HG03103 (cell line): ENCODE measurements around the gene FNDC3B.

Experiments used
- ATAC-seq: cut with Tn5 transposase; IDR thresholded peaks from one replicate; pipeline ENCODE4 v1.9.1; 2021; ENCODE audit warnings: low read depth; ENCODE audit not compliant: unreplicated experiment

FNDC3B gene

DNA sequence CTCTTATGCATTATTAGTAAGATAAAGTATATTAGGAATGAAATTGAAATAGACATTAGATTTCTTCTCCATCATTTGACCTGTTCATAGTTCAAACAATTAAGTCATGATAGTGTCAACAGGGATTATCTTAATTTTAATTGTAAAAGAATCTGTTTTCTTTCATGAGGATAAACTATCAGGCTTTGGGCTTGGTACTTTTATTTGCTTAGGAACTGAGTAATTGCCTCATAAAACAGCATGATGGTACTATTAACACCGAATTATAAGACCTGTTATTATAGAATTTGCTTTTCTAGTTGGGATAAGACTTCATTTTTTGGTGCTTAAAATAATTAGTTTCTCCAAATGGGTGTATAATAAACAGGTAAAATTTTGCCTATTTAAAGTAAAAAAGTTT, 71.8 kb downstream of the FNDC3B start:
- no peak for ATAC-seq

DNA sequence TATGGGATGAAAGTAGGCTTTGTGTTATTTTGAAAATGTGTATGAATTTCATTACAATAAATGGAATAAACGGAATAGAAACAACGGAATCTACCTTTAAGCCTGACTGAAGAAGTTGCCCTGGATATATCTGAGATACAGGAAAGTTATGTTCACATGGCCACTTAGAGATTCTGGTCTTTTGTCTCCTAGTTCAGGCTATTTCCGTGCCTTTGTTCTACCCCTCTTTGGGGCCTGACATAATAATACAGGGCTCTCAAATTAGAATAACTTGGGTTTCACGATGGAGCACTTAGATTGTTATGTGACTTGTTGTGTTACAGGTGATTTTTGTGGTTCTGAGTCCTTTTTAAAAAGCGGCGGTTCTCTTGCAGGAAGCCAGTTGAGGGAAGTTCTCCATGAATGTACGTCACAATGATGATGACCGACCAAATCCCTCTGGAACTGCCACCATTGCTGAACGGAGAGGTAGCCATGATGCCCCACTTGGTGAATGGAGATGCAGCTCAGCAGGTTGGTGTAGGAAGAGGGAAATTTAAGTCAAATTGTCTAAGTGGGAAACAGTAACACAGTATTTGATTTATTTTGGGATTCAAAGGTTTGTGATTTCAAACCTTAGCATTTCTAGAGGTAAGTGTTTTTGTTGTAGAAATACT, 72.8 kb downstream of the FNDC3B start:
- ATAC-seq, result no peak

GRCh38 chr3:172112734-172113120, 73.3 kb downstream of the FNDC3B start:
- no peak for ATAC-seq

DNA sequence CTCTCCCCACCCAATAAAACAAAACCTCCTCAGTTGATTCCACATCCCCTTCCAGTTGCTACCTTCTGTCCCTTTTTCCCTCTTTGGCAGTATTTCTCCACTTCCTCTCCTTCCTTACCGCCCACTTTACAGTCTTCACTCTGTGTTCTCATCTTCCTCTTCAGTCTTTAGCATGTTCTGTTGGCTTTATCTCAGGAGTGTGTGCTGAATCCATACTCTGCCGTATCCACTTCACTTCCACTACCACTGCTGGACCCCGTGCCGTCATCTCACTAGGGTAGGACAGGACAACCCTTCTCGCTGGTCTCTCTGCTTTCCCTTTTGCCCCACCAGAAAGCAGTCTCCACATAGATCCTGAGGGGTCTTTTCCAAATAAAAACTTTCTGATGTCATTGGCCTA, 74.3 kb downstream of the FNDC3B start:
- no peak for ATAC-seq

DNA sequence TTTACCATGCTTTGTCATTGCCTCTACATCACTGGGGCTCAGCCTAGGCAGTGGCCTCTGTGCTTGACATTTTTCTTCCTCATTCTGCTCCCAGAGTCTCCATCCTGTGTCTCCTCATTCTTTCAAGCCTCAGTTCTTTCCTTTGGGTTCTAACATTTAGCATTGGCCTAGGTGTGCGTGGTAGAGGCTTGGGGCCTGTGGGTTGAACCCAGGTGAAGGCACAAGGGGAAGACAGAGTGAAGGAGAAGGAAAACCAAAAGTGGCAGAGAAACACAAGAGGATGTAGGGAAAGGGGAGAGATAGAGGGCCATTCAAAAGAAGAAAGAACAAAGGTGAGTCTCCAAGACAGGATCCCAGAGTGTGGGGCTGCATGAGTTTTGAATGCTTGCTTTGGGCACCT, 75.7 kb downstream of the FNDC3B start:
- no peak for ATAC-seq

GRCh38 chr3:172115787-172116186, 76.4 kb downstream of the FNDC3B start:
- no peak for ATAC-seq

DNA sequence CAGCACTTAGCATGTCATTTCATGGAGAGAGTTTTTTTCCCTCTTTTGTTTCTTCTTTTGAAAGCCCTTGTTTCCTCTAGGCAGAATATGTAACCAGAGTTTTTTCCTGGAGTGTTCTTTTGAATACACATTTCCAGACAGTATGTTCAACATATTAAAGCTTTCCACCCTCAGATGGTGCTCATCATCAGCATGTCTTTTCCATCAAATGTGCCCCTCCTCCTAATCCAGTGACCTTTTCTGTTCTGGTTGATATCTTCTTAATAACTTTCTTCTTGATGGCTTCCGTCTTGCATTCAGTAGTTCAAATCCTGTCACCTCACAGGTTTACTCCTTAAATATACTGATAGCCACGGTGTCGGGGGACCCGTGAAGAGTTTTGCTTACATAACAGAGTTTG, 78.6 kb downstream of the FNDC3B start:
- ATAC-seq, result no peak

DNA sequence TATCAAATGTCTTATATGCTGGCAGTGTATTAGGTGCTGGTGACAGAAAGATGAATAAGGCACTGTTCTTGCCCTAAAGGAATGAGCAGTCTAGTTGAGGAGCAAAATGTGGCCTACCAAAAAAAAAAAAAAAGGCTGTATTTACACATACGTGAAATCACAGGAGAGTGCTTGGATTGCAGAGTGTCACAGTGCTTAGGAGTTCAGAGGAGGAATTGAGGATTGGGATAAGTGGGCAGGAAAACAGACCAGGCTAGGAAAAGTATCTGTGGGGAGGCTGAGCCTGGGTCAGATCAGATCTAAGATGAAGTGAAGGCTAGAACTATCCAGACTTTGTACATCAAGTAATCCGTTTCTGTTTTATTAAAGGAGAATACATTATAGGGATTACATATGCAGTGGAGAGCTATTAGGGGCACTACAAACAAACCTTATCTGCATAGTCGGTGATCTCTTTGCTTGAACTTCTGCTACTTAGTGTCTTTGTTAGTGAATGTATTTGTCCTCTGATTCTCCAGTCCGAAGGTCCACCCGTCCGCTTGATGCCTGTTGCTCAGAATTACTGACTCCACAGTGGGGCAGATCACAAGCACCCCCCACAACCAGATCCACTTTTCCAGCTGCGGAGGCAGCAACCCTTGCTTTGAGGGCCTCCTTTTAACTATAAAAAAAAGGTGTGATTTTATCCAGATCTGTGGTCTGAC, 80.0 kb downstream of the FNDC3B start:
- no peak for ATAC-seq

DNA sequence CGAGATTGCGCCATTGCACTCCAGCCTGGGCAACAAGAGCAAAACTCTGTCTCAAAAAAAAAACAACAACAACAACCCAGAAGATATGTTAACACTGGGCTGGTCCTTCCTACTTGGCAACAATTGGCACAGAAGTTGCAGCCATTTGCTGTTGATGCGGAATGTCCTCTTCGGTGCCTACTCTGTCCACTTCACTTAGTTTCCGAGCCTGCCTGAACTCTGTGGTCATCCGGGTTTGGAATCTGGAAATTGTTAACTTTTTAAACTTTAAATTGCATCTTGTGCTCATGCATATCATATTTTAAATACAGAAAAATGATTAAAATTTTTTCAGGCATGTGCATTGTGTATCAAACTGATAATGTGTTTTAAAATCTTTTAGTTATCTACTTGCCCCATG, 81.5 kb downstream of the FNDC3B start:
- no peak for ATAC-seq

GRCh38 chr3:172121981-172122380, 82.6 kb downstream of the FNDC3B start:
- no peak for ATAC-seq

- no peak for ATAC-seq
Observed at GRCh38 chr3:172124271-172124670, 84.9 kb downstream of the FNDC3B start.

DNA sequence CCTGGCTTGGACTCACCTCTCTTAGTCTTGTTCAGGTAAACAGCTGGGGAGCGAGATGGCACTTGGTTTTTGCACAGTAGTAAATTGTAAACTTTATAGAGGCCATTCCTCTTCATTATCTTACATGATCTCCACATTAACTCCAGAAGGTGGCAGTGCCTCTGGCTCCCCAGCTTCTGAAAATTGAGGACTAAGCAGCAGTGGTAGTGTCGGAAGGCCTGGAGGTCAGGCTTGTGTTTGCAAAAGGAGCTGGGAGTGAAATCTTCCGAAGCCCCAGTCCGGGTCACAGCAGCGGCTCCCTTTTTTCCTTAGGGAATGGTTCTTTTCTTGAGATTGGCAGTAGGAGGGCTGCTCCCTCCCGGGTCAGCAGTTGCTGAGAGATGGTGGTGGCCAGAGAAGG, 85.7 kb downstream of the FNDC3B start:
- ATAC-seq, result no peak

DNA sequence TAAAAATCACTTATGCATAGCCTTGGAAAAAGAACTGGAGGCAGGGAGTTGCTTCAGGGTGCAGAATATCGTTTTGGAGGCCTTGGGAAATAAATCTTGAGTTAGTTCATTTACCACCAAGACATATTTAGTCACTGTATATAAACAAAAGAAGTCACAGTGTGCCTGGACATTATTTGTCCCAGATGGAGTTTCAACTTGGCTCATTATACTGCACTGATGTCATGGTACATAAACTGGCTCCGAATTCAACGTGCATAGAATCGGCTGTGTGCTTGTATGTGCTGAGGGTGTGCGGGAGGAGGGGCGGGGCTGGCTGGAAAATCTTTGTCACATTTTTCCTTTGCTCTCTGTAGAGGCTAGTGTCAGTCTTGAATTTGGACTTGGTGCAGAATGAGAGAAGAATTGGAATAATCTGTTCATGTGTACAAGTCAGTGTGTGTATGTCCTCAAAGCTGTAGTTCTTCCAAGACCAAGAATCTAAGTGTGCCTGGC, 86.6 kb downstream of the FNDC3B start:
- ATAC-seq, result no peak

DNA sequence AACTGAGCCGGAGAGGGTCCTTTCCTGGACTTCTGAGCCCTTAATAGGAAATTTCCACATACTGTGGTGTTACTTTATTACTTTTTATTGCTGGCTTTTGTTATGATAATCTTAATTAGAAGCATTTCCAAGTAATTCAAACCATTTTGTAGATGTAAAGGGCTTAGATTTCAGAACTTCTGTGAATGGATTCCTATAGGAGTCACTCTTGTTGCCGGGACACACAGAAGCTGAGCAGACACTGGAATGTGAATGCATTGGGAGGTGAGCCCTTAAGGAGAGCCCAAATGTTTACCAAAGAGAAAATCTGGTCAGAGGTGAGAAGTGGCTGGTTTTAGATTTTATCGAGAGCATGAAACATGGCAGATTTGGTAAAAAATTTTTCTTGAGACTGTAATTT, 87.4 kb downstream of the FNDC3B start:
- ATAC-seq, result no peak

- ATAC-seq, result no peak
Observed at GRCh38 chr3:172127141-172127540, 87.8 kb downstream of the FNDC3B start.

DNA sequence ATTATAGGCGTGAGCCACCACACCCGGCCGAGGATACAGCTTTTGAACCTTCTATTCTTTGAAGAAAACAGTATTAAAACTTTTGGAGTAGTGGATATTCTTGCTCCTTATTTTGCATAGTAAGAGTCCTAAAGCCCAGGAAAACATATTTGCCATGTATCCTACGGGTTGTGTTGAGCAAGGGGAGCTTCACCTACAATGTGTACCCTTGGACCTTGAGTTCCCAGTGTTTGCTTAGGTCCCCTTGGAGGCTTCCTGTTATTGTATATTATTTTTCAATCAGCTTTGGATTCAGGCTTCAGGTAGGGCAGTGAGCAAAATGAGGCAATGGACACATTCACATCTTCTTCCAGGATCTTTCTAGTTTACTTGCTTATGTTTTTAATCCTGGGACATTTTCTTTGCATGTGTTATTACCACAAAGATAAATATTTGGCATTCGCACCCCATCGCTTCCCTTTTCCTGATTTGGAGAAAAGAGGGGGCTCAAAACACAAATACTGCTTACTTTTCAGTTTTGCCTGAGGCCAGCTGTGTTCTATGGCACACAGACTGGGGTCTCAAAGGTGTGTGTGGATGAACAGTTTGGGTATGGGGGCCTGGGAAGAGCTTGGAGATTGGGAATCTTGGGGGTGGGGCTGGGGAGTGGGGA, 88.7 kb downstream of the FNDC3B start:
- no peak for ATAC-seq

DNA sequence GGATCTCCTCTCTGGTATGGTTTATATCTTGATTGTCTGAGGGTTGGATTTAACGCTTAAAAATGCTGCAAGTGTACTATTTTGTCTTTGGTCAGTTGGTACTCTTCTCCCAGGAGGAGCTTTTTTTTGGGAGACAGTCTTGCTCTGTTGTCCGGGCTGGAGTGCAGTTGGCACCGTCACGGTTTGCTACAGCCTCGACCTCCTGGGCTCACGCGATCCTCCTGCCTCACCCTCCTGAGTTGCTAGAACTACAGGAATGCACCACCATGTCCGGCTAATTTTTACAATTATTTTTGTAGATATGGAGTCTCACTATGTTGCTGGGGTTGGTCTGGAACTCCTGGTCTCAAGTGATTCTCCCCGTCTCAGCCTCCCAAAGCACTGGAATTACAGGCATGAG, 89.5 kb downstream of the FNDC3B start:
- no peak for ATAC-seq

DNA sequence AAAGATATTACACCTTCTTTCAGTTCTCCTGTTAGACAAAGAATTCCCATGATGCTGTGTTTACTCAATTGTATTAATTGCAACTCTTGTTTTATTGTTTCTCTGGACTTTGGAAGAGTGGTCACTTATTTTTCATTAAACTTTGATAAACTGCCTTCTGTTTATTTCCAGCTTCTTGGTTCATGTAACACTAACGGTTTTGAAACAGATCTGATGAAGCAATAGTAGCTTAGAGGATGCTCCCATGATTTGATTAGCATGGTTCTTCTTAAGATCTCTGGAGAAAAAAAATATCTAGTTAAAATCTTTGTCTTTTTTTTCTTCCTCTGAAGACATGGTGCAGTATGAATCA, 90.1 kb downstream of the FNDC3B start:
- no peak for ATAC-seq

GRCh38 chr3:172129850-172130716, 90.7 kb downstream of the FNDC3B start:
- no peak for ATAC-seq

GRCh38 chr3:172130717-172131050, 91.3 kb downstream of the FNDC3B start:
- ATAC-seq, result no peak

DNA sequence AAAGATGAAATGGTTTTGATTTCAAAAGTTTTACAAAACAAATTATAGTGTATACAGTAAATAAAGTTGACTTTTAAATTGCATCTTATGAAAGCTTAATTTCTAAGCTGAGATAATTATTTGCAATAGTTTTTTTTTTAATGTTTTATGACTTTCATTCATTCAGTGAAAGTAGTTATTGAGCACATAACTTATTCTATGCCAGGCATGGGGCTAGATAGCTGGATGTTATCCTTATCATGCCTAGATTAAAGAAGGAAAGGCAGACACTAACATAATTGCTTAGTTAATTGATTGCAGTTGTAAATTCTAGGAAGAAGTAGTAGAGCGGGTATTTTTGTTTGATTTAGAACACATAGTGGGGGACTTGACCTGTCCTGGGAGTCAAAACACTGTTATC, 92.4 kb downstream of the FNDC3B start:
- ATAC-seq, result no peak
